Thyroid gland (tissue), 4 donors: ENCODE results near the gene ISX. TPM values are rescaled to one million over a fixed set of nuclear protein-coding genes. Genes with fewer than 3 reads are reported as not detected.

Experiments used
- DNase-seq, 2 donors: peaks; one replicate each; pipeline ENCODE4 v3.0.0-alpha.2; 2019
- H3K27ac ChIP-seq, 3 donors: fragments of 200-600 bp; sonication (generic); 1 replicate in 2 of 3; 2 replicates in 1 of 3; pipeline ENCODE4 v1.5.1; 2016 to 2019; ENCODE audit warnings: mild to moderate bottlenecking in 1 of 3, moderate library complexity in 1 of 3
- H3K27me3 ChIP-seq: fragments of 200-600 bp; sonication (generic); one replicate; pipeline ENCODE4 v1.5.1; 2019
- H3K36me3 ChIP-seq, 2 donors: fragments of 200-600 bp; sonication (generic); one replicate each; pipeline ENCODE4 v1.5.1; 2016 to 2019
- H3K4me1 ChIP-seq, 2 donors: fragments of 200-600 bp; sonication (generic); one replicate each; pipeline ENCODE4 v1.5.1; 2017 to 2019
- H3K4me3 ChIP-seq, 3 donors: fragments of 200-600 bp; sonication (generic); replicated peaks in 1 of 3; 1 replicate in 2 of 3; 2 replicates in 1 of 3; pipeline ENCODE4 v1.5.1; 2016; ENCODE audit warnings: mild to moderate bottlenecking in 1 of 3
- H3K9me3 ChIP-seq: fragments of 200-600 bp; sonication (generic); one replicate; pipeline ENCODE4 v1.5.1; 2017
- CTCF ChIP-seq, 6 experiments: fragments of 200-600 bp in 3 of 6; fragments of 450-650 bp in 3 of 6; sonication (generic) in 3 of 6; IDR thresholded peaks; one replicate each; pipeline ENCODE4 v1.5.1; 2016 to 2019; ENCODE audit warnings: antibody characterized with exemption in 6 of 6, mild to moderate bottlenecking in 2 of 6, inconsistent platforms in 1 of 6, moderate library complexity in 1 of 6
- POLR2A ChIP-seq, 2 donors: fragments of 450-650 bp; IDR thresholded peaks; one replicate each; pipeline ENCODE4 v1.6.1; 2017; ENCODE audit warnings: antibody characterized with exemption in 2 of 2, mild to moderate bottlenecking in 2 of 2, moderate library complexity in 1 of 2
- WGBS, 2 donors: methylation state at CpG; one replicate each; pipeline ENCODE4 v1.1.5; 2017; 5-methylcytosine and 5-hydroxymethylcytosine counted together
- intact Hi-C: fragments of 100-400 bp; cut with DNase I; formaldehyde crosslinking; loops from one replicate; pipeline ENCODE4 v1.15.1; 2023
- total RNA-seq, 4 donors: library from RNA; depleted of rRNA; stranded (reverse); fragments of >200 nt; gene quantifications; one replicate each; pipeline ENCODE4 v1.2.3, GENCODE V29; 2016

The ISX gene
- total RNA-seq, 4 donors from 2014 or later = not detected

- Histone ChIP-seq H3K36me3 (no peaks in the 10 kb centered on the region), H3K27ac (no peak overlapping the region), H3K9me3 (no peaks in the 10 kb centered on the region), H3K4me1 (no peaks in the 10 kb centered on the region), H3K4me3 (no peak overlapping the region), H3K27me3 (no peaks in the 10 kb centered on the region)
- TF ChIP-seq POLR2A (IDR thresholded peaks at IDR 0.05) (no peak), CTCF (IDR thresholded peaks at IDR 0.05) (no peak)
- intact Hi-C loops = no loop called here
- DNase-seq = no peak
- WGBS, 2 donors = 58 to 72% methylated on average over 6 of the region's 6 CpGs
Observed at GRCh38 chr22:35051013-35051535, 14.9 kb upstream of the ISX start.

GRCh38 chr22:35051791-35052190 lies 14.2 kb upstream of the ISX start:
- TF ChIP-seq POLR2A (IDR thresholded peaks at IDR 0.05) = no peak
- no peak for TF ChIP-seq CTCF (IDR thresholded peaks at IDR 0.05)
- H3K36me3 ChIP-seq = no peaks in the 10 kb centered on the region
- H3K27ac ChIP-seq = no peak overlapping the region
- H3K4me3 ChIP-seq = no peak overlapping the region
- no peaks in the 10 kb centered on the region for H3K9me3 ChIP-seq
- H3K27me3 ChIP-seq = no peaks in the 10 kb centered on the region
- intact Hi-C loops = no loop called here
- no peak for DNase-seq
- no peaks in the 10 kb centered on the region for H3K4me1 ChIP-seq

GRCh38 chr22:35053060-35053835 lies 12.7 kb upstream of the ISX start:
- TF ChIP-seq POLR2A (IDR thresholded peaks at IDR 0.05) (no peak), CTCF (IDR thresholded peaks at IDR 0.05) (no peak)
- intact Hi-C loops = no loop called here
- Histone ChIP-seq H3K9me3 (no peaks in the 10 kb centered on the region), H3K27ac (no peak overlapping the region), H3K27me3 (no peaks in the 10 kb centered on the region), H3K36me3 (no peaks in the 10 kb centered on the region), H3K4me3 (no peak overlapping the region), H3K4me1 (no peaks in the 10 kb centered on the region)
- DNase-seq = no peak
- 58 to 63% methylated on average over 8 of the region's 8 CpGs for WGBS, 2 donors

GRCh38 chr22:35054064-35054463 lies 11.9 kb upstream of the ISX start:
- no peak for DNase-seq
- no peak overlapping the region for H3K27ac ChIP-seq
- H3K4me1 ChIP-seq = no peaks in the 10 kb centered on the region
- H3K9me3 ChIP-seq = no peaks in the 10 kb centered on the region
- H3K27me3 ChIP-seq = no peaks in the 10 kb centered on the region
- TF ChIP-seq POLR2A (IDR thresholded peaks at IDR 0.05) = no peak
- no peak for TF ChIP-seq CTCF (IDR thresholded peaks at IDR 0.05)
- H3K36me3 ChIP-seq = no peaks in the 10 kb centered on the region
- intact Hi-C loops = no loop called here
- H3K4me3 ChIP-seq = no peak overlapping the region
- 71 to 77% methylated on average over 3 of the region's 3 CpGs for WGBS, 2 donors

GRCh38 chr22:35056486-35056885 lies 9.5 kb upstream of the ISX start:
- intact Hi-C loops = no loop called here
- DNase-seq = no peak
- no peaks in the 10 kb centered on the region for H3K27me3 ChIP-seq

More at GRCh38 chr22:35056486-35056885, 9.5 kb upstream of the ISX start:
- TF ChIP-seq POLR2A (IDR thresholded peaks at IDR 0.05) (no peak), CTCF (IDR thresholded peaks at IDR 0.05) (no peak)
- no peaks in the 10 kb centered on the region for H3K9me3 ChIP-seq
- no peak overlapping the region for H3K27ac ChIP-seq
- H3K4me1 ChIP-seq = no peaks in the 10 kb centered on the region
- H3K4me3 ChIP-seq = no peak overlapping the region
- H3K36me3 ChIP-seq = no peaks in the 10 kb centered on the region
